K562 (cell line): Measurements from ENCODE around the gene ALDH3B2. TPM values are rescaled to one million over a fixed set of nuclear protein-coding genes. Genes with fewer than 3 reads are reported as not detected.
A peak's percentile ranks its signal among the peaks of the same experiment; 100 is the strongest.

ENCODE experiments used
- ATAC-seq: fragments of 200-7000 bp; cut with Tn5 transposase; 3 replicates; pipeline ENCODE4 v1.9.1; 2020; ENCODE audit warnings: moderate library complexity
- BruUV-seq: library from RNA; stranded (reverse); fragments of 400-500 nt; replicated peaks from 2 replicates; lab custom pipeline; 2021; lab: Mats Ljungman, UMichigan
- CTCF ChIA-PET: fragments of 300-600 bp; formaldehyde crosslinking; extraction: SDS; loops from one replicate; lab custom pipeline; 2021; ENCODE audit warnings: low intra/inter-chr PET ratio; lab: Yijun Ruan, JAX
- POLR2A ChIA-PET: fragments of 300-600, 350-650 bp; sonication (Branson Sonifier 250); formaldehyde crosslinking; extraction: SDS; loops from one replicate; lab custom pipeline; 2021; ENCODE audit warnings: antibody characterized with exemption, inconsistent platforms; lab: Yijun Ruan, JAX
- DNase-seq, 4 experiments: peaks; one replicate each; pipeline versions ENCODE4 v3.0.0 to v3.0.0-alpha.2; 2011 to 2018; ENCODE audit warnings: low spot score in 3 of 4, mixed read lengths in 3 of 4; ENCODE audit errors: extremely low read depth in 1 of 4
- FAIRE-seq: peaks from 2 replicates; lab custom pipeline; 2011; peaks lifted over from hg19 to GRCh38; lab: Jason Lieb, UNC
- H2AFZ ChIP-seq: 2 replicates; pipeline ENCODE4 v1.6.0; 2011; ENCODE audit warnings: low read depth, low read length, control low read depth, inconsistent platforms
- H3K27ac ChIP-seq: fragments of 200-600 bp; 3 replicates; pipeline ENCODE4 v1.8.0; 2011; ENCODE audit warnings: low read depth, mild to moderate bottlenecking, control low read depth, inconsistent platforms, low read length, moderate library complexity, mixed read lengths; ENCODE audit errors: extremely low read depth
- H3K27me3 ChIP-seq, 2 experiments: fragments of 300-600 bp in 1 of 2; 2 replicates in 1 of 2; 3 replicates in 1 of 2; pipeline versions ENCODE4 v1.6.0 to v1.8.0; 2011; ENCODE audit warnings: inconsistent platforms in 2 of 2, low read length in 2 of 2, mild to moderate bottlenecking in 1 of 2, mixed read lengths in 1 of 2, moderate library complexity in 1 of 2; ENCODE audit not compliant: control insufficient read depth in 2 of 2, insufficient read depth in 2 of 2
- H3K36me3 ChIP-seq: fragments of 300-600 bp; 3 replicates; pipeline ENCODE4 v1.8.0; 2011; ENCODE audit warnings: mild to moderate bottlenecking, low read length, inconsistent platforms; ENCODE audit not compliant: control insufficient read depth, insufficient read depth
- H3K4me1 ChIP-seq, 2 experiments: fragments of 200-600 bp in 1 of 2; replicated peaks in 1 of 2; 2 replicates in 1 of 2; 3 replicates in 1 of 2; pipeline versions ENCODE4 v1.5.1 to v1.8.0; 2011; ENCODE audit warnings: inconsistent platforms in 2 of 2, low read length in 2 of 2, mild to moderate bottlenecking in 1 of 2, mixed read lengths in 1 of 2, moderate library complexity in 1 of 2; ENCODE audit not compliant: control insufficient read depth in 2 of 2, insufficient read depth in 2 of 2
- H3K4me2 ChIP-seq: 2 replicates; pipeline ENCODE4 v1.6.1; 2011; ENCODE audit warnings: low read length, control low read depth, inconsistent platforms, mixed read lengths; ENCODE audit not compliant: insufficient read depth
- H3K4me3 ChIP-seq: fragments of 200-600 bp; sonication (generic), shearing (Covaris generic); 2 replicates; pipeline ENCODE4 v1.5.1; 2016; ENCODE audit warnings: control low read depth, inconsistent platforms
- H3K79me2 ChIP-seq: fragments of 200-600 bp; 3 replicates; pipeline ENCODE4 v1.8.0; 2011; ENCODE audit warnings: low read length, inconsistent platforms; ENCODE audit not compliant: control insufficient read depth, insufficient read depth
- H3K9ac ChIP-seq, 2 experiments: 2 replicates each; pipeline versions ENCODE4 v1.6.0 to v1.6.1; 2011; ENCODE audit warnings: low read depth in 2 of 2, low read length in 2 of 2, control low read depth in 1 of 2, inconsistent platforms in 1 of 2, mild to moderate bottlenecking in 1 of 2, mixed read lengths in 1 of 2; ENCODE audit not compliant: insufficient read depth in 1 of 2
- H3K9me1 ChIP-seq: one replicate; pipeline ENCODE4 v1.6.0; 2011; ENCODE audit warnings: inconsistent platforms, mild to moderate bottlenecking, low read length, moderate library complexity; ENCODE audit not compliant: control insufficient read depth, insufficient read depth
- H3K9me3 ChIP-seq: replicated peaks from 2 replicates; pipeline ENCODE4 v1.5.1; 2011; ENCODE audit warnings: low read depth, low read length, inconsistent platforms; ENCODE audit not compliant: control insufficient read depth, insufficient read depth
- H4K20me1 ChIP-seq: replicated peaks from 2 replicates; pipeline ENCODE4 v1.6.1; 2011; ENCODE audit warnings: low read length, inconsistent platforms, mixed read lengths; ENCODE audit not compliant: control insufficient read depth, insufficient read depth
- BRF1 ChIP-seq: IDR thresholded peaks from 3 replicates; pipeline ENCODE4 v1.6.1; 2011; ENCODE audit warnings: borderline replicate concordance, mild to moderate bottlenecking; ENCODE audit not compliant: insufficient read length; ENCODE audit errors: extremely low read depth
- DDX20 ChIP-seq: fragments of 450-650 bp; IDR thresholded peaks from 2 replicates; pipeline ENCODE4 v1.6.1; 2016; ENCODE audit warnings: missing genetic modification characterization, low read depth, mild to moderate bottlenecking, missing compliant biosample characterization, moderate library complexity
- ETS1 ChIP-seq: conservative IDR thresholded peaks from 2 replicates; pipeline ENCODE4 v1.6.1; 2011; ENCODE audit warnings: low read depth, mild to moderate bottlenecking, low read length; ENCODE audit not compliant: control insufficient read depth
- FOXK2 ChIP-seq, 2 experiments: fragments of 450-650 bp; IDR thresholded peaks in 1 of 2; conservative IDR thresholded peaks in 1 of 2; 2 replicates each; pipeline ENCODE4 v1.6.1; 2016; ENCODE audit warnings: low read depth in 2 of 2, mild to moderate bottlenecking in 1 of 2
- HDGF ChIP-seq: fragments of 450-650 bp; IDR thresholded peaks from 2 replicates; pipeline ENCODE4 v1.6.1; 2016
- ID3 ChIP-seq, 2 experiments: fragments of 250-450 bp in 1 of 2; fragments of 450-650 bp in 1 of 2; sonication (Bioruptor Pico) in 1 of 2; IDR thresholded peaks; 2 replicates each; pipeline versions ENCODE4 v1.6.1 to v1.8.0; 2016 to 2021; ENCODE audit warnings: mild to moderate bottlenecking in 2 of 2, moderate library complexity in 2 of 2, missing compliant biosample characterization in 1 of 2, missing genetic modification characterization in 1 of 2
- KAT8 ChIP-seq: fragments of 450-650 bp; IDR thresholded peaks from 2 replicates; pipeline ENCODE4 v1.6.1; 2016; ENCODE audit warnings: low read depth, mild to moderate bottlenecking
- POLR3G ChIP-seq: IDR thresholded peaks from 2 replicates; pipeline ENCODE4 v1.6.1; 2011; ENCODE audit not compliant: insufficient read length, insufficient replicate concordance; ENCODE audit errors: extremely low read depth
- SMARCC2 ChIP-seq: fragments of 450-650 bp; IDR thresholded peaks from 2 replicates; pipeline ENCODE4 v1.6.1; 2017; ENCODE audit warnings: antibody characterized with exemption, moderate library complexity, mild to moderate bottlenecking, low read depth
- TCF15 ChIP-seq: fragments of 250-450 bp; sonication (Bioruptor Pico); IDR thresholded peaks from 2 replicates; pipeline ENCODE4 v1.8.0; 2022; ENCODE audit warnings: moderate library complexity, mild to moderate bottlenecking, inconsistent platforms
- U2AF1 ChIP-seq: fragments of 200-400 bp; formaldehyde crosslinking; optimal IDR thresholded peaks from 2 replicates; pipeline ENCODE3; 2017; ENCODE audit warnings: mild to moderate bottlenecking, low read depth, low read length, moderate library complexity
- ZNF134 ChIP-seq: fragments of 250-450 bp; sonication (Bioruptor Pico); conservative IDR thresholded peaks from 2 replicates; pipeline ENCODE4 v1.4.0; 2020
- ZNF561 ChIP-seq: fragments of 450-650 bp; formaldehyde crosslinking; conservative IDR thresholded peaks from 2 replicates; pipeline ENCODE4 v1.4.0; 2020; ENCODE audit warnings: mild to moderate bottlenecking, moderate library complexity
- ZZZ3 ChIP-seq: fragments of 450-650 bp; IDR thresholded peaks from 2 replicates; pipeline ENCODE4 v1.6.1; 2016; ENCODE audit warnings: antibody characterized with exemption, mild to moderate bottlenecking, moderate library complexity
- WGBS: fragments of 100-300 bp; shearing (Covaris generic); methylation state at CpG from one replicate; pipeline ENCODE4 v1.1.6; 2016; ENCODE audit warnings: low coverage, mixed read lengths; ENCODE audit not compliant: insufficient coverage; ENCODE audit errors: missing lambda C conversion rate; 5-methylcytosine and 5-hydroxymethylcytosine counted together
- in situ Hi-C: fragments of 300-500 bp; cut with MboI; formaldehyde crosslinking; loops from 4 replicates; pipeline ENCODE4 v1.15.0; 2018; ENCODE audit warnings: inconsistent platforms, mixed read lengths
- intact Hi-C: fragments of 100-400 bp; cut with micrococcal nuclease; formaldehyde crosslinking; loops from 2 replicates; pipeline ENCODE4 v1.14.2; 2022
- polyA plus RNA-seq, 8 experiments: library from polyadenylated mRNA; depleted of rRNA in 4 of 8; stranded (reverse) in 5 of 8; unstranded in 3 of 8; fragments of >200 nt; fragmentation: Nextera tagmentation in 2 of 8; fragmentation: Illumina TruSeq in 1 of 8; extraction: Ambion mirVana in 2 of 8; extraction: Trizol in 1 of 8; gene quantifications; 2 replicates each; pipeline versions ENCODE4 v1.2.1 to v1.2.3, GENCODE V29; 2011 to 2014; ENCODE audit warnings: inconsistent platforms in 1 of 8, missing spikeins in 1 of 8
- total RNA-seq, 7 experiments: library from RNA; depleted of rRNA in 6 of 7; stranded (reverse); fragments of >200 nt in 6 of 7; fragmentation: Illumina TruSeq in 2 of 7; extraction: Trizol in 2 of 7; gene quantifications; 2 replicates each; pipeline versions ENCODE4 v1.2.1 to v1.2.3, GENCODE V29; 2011 to 2021; ENCODE audit warnings: low replicate concordance in 1 of 7
- TF ChIP-seq, protein P1 (sequence below): fragments of 150-350 bp; IDR thresholded peaks from 2 replicates; pipeline ENCODE4 v1.6.1; 2014; ENCODE audit warnings: low read depth, mild to moderate bottlenecking, low read length, borderline replicate concordance

The ALDH3B2 gene
- total and polyA plus RNA-seq, 9 of the 15 experiments (the other 6 are each of a cell fraction or from before 2014, with no cell fraction given), result not detected

- no TSS peak for BruUV-seq
- WGBS, result 0% methylated on average over 8 of the region's 8 CpGs
- H3K27ac ChIP-seq, result no peak overlapping the region
- H2AFZ ChIP-seq, result no peak overlapping the region
- TF ChIP-seq ID3 (CRISPR knock-in tag; IDR thresholded peaks at IDR 0.05) (no peak), ID3 (tag; IDR thresholded peaks at IDR 0.05) (no peak), SMARCC2 (no peak), KAT8 (no peak), TCF15 (CRISPR knock-in tag) (no peak), ZZZ3 (no peak), BRF1 (no peak), ZNF134 (CRISPR knock-in tag) (no peak), FOXK2 (conservative IDR thresholded peaks at IDR 0.05 in 1 of 2, IDR thresholded peaks at IDR 0.05 in 1 of 2; ENCODE audit: low read depth in 2 of 2) (no peak), U2AF1 (no peak), HDGF (no peak), ETS1 (no peak), POLR3G (no peak), DDX20 (tag) (no peak), ZNF561 (no peak)
- TF ChIP-seq, protein P1, sequence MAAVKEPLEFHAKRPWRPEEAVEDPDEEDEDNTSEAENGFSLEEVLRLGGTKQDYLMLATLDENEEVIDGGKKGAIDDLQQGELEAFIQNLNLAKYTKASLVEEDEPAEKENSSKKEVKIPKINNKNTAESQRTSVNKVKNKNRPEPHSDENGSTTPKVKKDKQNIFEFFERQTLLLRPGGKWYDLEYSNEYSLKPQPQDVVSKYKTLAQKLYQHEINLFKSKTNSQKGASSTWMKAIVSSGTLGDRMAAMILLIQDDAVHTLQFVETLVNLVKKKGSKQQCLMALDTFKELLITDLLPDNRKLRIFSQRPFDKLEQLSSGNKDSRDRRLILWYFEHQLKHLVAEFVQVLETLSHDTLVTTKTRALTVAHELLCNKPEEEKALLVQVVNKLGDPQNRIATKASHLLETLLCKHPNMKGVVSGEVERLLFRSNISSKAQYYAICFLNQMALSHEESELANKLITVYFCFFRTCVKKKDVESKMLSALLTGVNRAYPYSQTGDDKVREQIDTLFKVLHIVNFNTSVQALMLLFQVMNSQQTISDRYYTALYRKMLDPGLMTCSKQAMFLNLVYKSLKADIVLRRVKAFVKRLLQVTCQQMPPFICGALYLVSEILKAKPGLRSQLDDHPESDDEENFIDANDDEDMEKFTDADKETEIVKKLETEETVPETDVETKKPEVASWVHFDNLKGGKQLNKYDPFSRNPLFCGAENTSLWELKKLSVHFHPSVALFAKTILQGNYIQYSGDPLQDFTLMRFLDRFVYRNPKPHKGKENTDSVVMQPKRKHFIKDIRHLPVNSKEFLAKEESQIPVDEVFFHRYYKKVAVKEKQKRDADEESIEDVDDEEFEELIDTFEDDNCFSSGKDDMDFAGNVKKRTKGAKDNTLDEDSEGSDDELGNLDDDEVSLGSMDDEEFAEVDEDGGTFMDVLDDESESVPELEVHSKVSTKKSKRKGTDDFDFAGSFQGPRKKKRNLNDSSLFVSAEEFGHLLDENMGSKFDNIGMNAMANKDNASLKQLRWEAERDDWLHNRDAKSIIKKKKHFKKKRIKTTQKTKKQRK, result no peak
- DNase-seq, result no peak
- H3K9ac ChIP-seq, result peak overlapping the region in 1 of 2 experiments; percentile 17; a peak in 1 of 4 replicates
- in situ Hi-C loops (no loop called here), intact Hi-C loops (no loop called here)
- no peak for FAIRE-seq
- ChIA-PET POLR2A (interaction anchor here (1.0 kb wide), 1 partner anchor 22 kb away, joined by 3 read pairs; no protein-coding TSS in a partner anchor), CTCF (no interaction called here)
- ATAC-seq, result no peak
- H3K79me2 ChIP-seq, result no peaks in the 10 kb centered on the region
- H3K9me3 ChIP-seq, result 0 out of 2 replicates have a peak, but pooled peaks cover 1% of the 10 kb centered on the region
- no peaks in the 10 kb centered on the region for H3K9me1 ChIP-seq
- no peak overlapping the region for H3K4me2 ChIP-seq
- H3K27me3 ChIP-seq, result peaks cover 28 to 40% of the 10 kb centered on the region in 2 experiments; a peak in 4 of 5 replicates
- no peak overlapping the region for H3K4me3 ChIP-seq
- no peaks in the 10 kb centered on the region for H3K36me3 ChIP-seq
- H4K20me1 ChIP-seq, result peaks cover 4% of the 10 kb centered on the region; the same call in 1 of the 2 replicates
- H3K4me1 ChIP-seq, result peaks cover 0 to 12% of the 10 kb centered on the region in 2 experiments; a peak in 1 of 5 replicates
Measured at GRCh38 chr11:67671211-67671520, 3.3 kb downstream of the ALDH3B2 start.
